Ascending aorta (tissue), 2 donors: ENCODE data around the gene PRPS1L1. TPM values are rescaled to one million over a fixed set of nuclear protein-coding genes. Genes with fewer than 3 reads are reported as not detected.

Source experiments
- DNase-seq, 2 donors: peaks; one replicate each; pipeline ENCODE4 v3.0.0-alpha.2; 2019; ENCODE audit warnings: low spot score in 2 of 2
- H3K27ac ChIP-seq, 2 donors: fragments of 200-600 bp; sonication (generic); one replicate each; pipeline ENCODE4 v1.5.1; 2016 to 2017; ENCODE audit warnings: mild to moderate bottlenecking in 1 of 2
- H3K27me3 ChIP-seq: fragments of 200-600 bp; sonication (generic); one replicate; pipeline ENCODE4 v1.5.1; 2017
- H3K36me3 ChIP-seq, 2 donors: fragments of 200-600 bp; sonication (generic); one replicate each; pipeline ENCODE4 v1.5.1; 2016
- H3K4me1 ChIP-seq, 2 donors: fragments of 200-600 bp; sonication (generic); one replicate each; pipeline ENCODE4 v1.5.1; 2016 to 2017; ENCODE audit warnings: mild to moderate bottlenecking in 1 of 2
- H3K4me3 ChIP-seq, 2 donors: fragments of 200-600 bp; sonication (generic); one replicate each; pipeline ENCODE4 v1.5.1; 2016 to 2017; ENCODE audit warnings: mild to moderate bottlenecking in 1 of 2
- H3K9me3 ChIP-seq, 2 donors: fragments of 200-600 bp; sonication (generic); one replicate each; pipeline ENCODE4 v1.5.1; 2016
- intact Hi-C: fragments of 100-400 bp; cut with DNase I; formaldehyde crosslinking; loops from one replicate; pipeline ENCODE4 v1.15.1; 2023
- total RNA-seq: library from RNA; depleted of rRNA; stranded (reverse); fragments of >200 nt; gene quantifications from one replicate; pipeline ENCODE4 v1.1.0, GENCODE V29; 2016
- TF ChIP-seq, protein P1 (sequence below), 3 experiments: fragments of 200-600 bp in 2 of 3; fragments of 450-650 bp in 1 of 3; sonication (generic) in 2 of 3; IDR thresholded peaks; one replicate each; pipeline ENCODE4 v1.5.1; 2016 to 2019; ENCODE audit warnings: antibody characterized with exemption in 3 of 3, mild to moderate bottlenecking in 1 of 3, moderate library complexity in 1 of 3

The PRPS1L1 gene
- not detected for total RNA-seq

DNA sequence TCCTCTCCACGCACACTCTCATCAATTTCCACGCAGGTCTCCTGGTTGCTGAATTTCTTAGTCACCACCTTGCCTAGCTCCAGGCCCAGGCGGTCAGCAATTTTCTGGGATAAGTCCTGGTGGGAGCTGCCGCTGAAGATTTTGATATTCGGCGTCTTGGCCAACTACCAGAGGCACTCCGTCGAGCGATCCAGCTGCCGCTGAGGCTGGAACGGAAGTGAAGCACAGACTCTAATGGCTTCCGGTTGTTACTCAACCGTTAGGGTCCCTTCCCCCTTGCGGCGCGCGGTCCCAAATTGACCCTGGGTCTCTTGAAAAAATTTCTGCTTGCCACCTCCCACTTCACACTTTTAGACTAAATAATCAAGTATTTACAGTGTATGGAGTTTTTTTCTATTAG lies at the start of gene PRPS1L1:
Gene PRPS1L1, minus strand, starts transcription at position 219 of the 400 bp plus-strand sequence.
- H3K36me3 ChIP-seq = no peaks in the 10 kb centered on the region
- H3K27me3 ChIP-seq = no peaks in the 10 kb centered on the region
- no peak within 1 kb of the TSS for H3K4me3 ChIP-seq
- no peak within 1 kb of the TSS for H3K27ac ChIP-seq
- H3K9me3 ChIP-seq = no peaks in the 10 kb centered on the region
- H3K4me1 ChIP-seq = no peaks in the 10 kb centered on the region
- TF ChIP-seq, protein P1, sequence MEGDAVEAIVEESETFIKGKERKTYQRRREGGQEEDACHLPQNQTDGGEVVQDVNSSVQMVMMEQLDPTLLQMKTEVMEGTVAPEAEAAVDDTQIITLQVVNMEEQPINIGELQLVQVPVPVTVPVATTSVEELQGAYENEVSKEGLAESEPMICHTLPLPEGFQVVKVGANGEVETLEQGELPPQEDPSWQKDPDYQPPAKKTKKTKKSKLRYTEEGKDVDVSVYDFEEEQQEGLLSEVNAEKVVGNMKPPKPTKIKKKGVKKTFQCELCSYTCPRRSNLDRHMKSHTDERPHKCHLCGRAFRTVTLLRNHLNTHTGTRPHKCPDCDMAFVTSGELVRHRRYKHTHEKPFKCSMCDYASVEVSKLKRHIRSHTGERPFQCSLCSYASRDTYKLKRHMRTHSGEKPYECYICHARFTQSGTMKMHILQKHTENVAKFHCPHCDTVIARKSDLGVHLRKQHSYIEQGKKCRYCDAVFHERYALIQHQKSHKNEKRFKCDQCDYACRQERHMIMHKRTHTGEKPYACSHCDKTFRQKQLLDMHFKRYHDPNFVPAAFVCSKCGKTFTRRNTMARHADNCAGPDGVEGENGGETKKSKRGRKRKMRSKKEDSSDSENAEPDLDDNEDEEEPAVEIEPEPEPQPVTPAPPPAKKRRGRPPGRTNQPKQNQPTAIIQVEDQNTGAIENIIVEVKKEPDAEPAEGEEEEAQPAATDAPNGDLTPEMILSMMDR (IDR thresholded peaks at IDR 0.05) = no peak
- intact Hi-C loops = no loop called here
- no peak for DNase-seq

DNA sequence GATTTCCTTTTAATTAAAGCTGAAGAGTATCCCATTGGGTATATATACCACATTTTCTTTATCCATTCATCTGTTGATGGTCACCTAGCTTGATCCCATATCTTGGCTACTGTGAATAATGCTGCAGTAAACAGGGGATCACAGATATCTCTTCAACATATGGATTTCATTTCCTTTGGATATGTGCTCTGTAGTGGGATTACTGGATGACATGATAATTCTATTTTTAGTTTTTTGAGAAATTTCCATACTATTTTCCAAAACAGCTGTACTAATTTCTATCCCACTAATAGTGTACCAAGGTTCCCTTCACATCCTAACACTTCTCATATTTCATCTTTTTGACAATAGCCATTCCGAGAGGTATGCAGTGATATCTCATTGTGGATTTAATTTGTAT lies 48.8 kb upstream of the PRPS1L1 start:
- TF ChIP-seq, protein P1 (IDR thresholded peaks at IDR 0.05) = no peak
- no peak overlapping the region for H3K4me3 ChIP-seq
- peaks cover 0 to 13% of the 10 kb centered on the region in 2 donors for H3K9me3 ChIP-seq
- no peak overlapping the region for H3K27ac ChIP-seq
- no peaks in the 10 kb centered on the region for H3K36me3 ChIP-seq
- intact Hi-C loops = no loop called here
- H3K27me3 ChIP-seq = no peaks in the 10 kb centered on the region
- no peak for DNase-seq
- no peaks in the 10 kb centered on the region for H3K4me1 ChIP-seq

DNA sequence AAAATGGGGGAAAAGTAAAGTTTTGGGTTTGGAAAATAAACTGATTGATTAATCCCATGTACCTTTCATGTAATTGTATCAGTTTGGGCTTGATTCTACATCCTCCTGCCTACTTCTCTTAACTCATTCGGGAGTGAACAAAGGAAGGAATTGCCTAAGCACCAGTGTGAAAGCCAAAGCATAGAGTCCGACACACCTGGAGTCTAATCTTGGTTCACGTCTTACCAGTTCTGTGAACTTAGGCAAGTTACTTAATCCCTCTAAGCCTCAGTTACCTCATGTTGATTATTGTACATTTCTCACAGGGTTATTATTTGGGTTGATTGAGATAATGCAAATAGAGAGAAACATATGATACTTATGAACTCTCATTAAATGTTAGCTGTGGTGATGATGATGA lies 41.1 kb upstream of the PRPS1L1 start:
- DNase-seq = no peak
- no peak overlapping the region for H3K4me3 ChIP-seq
- intact Hi-C loops = no loop called here
- H3K27me3 ChIP-seq = no peaks in the 10 kb centered on the region
- no peak overlapping the region for H3K27ac ChIP-seq
- no peaks in the 10 kb centered on the region for H3K36me3 ChIP-seq
- TF ChIP-seq, protein P1 (IDR thresholded peaks at IDR 0.05) = no peak
- no peaks in the 10 kb centered on the region for H3K4me1 ChIP-seq
- no peaks in the 10 kb centered on the region for H3K9me3 ChIP-seq

DNA sequence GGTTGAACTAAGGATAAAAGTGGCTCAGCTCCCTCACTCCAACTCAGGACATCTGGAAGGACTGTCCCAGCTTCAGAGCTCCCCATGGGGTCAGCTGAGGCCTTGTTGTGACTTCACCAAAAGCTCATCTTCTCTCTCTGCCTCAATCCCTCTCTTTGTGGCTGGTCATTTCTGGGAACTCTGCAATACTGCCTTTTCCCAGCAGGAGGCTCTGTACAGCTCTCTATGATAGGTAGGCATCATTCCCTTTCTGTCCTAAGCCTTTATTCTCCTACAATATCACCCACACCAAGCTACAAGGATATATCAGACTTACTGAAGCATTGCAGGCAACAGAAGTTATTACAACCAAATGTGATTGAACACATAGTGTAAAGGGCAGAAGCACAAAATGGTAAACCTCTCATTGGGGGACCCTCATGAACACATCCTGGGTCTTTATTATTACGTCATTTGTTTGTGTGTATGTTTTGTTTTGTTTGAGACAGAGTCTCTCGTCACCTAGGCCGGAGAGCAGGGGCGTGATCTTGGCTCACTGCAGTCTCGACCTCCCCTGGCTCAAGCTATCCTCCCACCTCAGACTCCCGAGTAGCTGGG lies 36.7 kb upstream of the PRPS1L1 start:
- TF ChIP-seq, protein P1 (IDR thresholded peaks at IDR 0.05) = peak; percentile 30 to 57 (median 41)
- no peak overlapping the region for H3K27ac ChIP-seq
- DNase-seq = no peak
- H3K4me3 ChIP-seq = no peak overlapping the region
- no peaks in the 10 kb centered on the region for H3K27me3 ChIP-seq
- no peaks in the 10 kb centered on the region for H3K4me1 ChIP-seq
- no peaks in the 10 kb centered on the region for H3K36me3 ChIP-seq
- no peaks in the 10 kb centered on the region for H3K9me3 ChIP-seq
- intact Hi-C loops = loop anchor here (5.0 kb wide), 1 partner anchor 283 kb away; no protein-coding TSS in a partner anchor

DNA sequence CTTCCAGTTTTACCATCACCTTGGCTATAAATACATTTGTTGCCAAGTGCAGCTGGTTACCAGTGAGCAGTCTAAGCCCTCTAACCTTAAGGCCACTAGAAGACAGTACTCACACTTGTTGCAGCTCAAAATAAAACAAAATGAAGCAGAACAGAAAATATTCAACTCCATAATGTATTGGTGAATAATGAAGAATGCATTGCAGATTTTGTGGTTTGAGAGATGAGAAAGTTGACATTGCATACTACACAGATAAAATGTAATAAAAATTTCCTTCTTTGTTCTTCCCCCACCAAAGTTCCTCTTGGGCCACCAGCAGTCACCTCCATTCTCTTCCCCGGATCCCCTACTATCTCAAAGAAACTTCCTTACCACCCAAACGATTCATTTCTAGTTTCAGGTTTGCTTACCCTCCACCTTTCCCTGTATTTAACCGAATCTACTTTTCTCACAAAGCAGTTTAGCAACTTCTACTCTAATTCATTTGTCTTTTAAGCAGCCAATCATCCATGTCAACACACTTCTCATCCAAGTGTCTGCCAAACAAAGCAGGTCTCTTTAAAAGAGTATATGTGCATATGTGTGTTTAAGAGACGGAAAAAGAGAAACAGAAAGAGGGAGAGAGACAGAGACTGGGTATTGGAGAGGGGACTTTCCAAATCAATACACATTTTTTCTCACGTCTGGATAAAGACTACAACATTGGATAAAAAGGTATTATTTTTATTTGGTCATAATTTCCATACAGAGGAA lies 35.7 kb upstream of the PRPS1L1 start:
- DNase-seq = no peak
- intact Hi-C loops = loop anchor here (5.0 kb wide), 1 partner anchor 284 kb away; no protein-coding TSS in a partner anchor
- no peak overlapping the region for H3K4me3 ChIP-seq
- no peaks in the 10 kb centered on the region for H3K4me1 ChIP-seq
- H3K27me3 ChIP-seq = no peaks in the 10 kb centered on the region
- no peaks in the 10 kb centered on the region for H3K9me3 ChIP-seq
- no peaks in the 10 kb centered on the region for H3K36me3 ChIP-seq
- no peak overlapping the region for H3K27ac ChIP-seq
- TF ChIP-seq, protein P1 (IDR thresholded peaks at IDR 0.05) = no peak
